ENCODE data around the gene GALNT9. TPM values are rescaled to one million over a fixed set of nuclear protein-coding genes. Genes with fewer than 3 reads are reported as not detected.
A peak's percentile ranks its signal among the peaks of the same experiment; 100 is the strongest.

The GALNT9 gene
- total RNA-seq, 1 experiment from 2014 or later: 0.54 TPM

GRCh38 chr12:132153501-132154340 lies 175.7 kb downstream of the GALNT9 start:
- peaks cover 10% of the 10 kb centered on the region for H3K36me3 Mint-ChIP-seq (ENCODE audit: insufficient read depth, unreplicated experiment)
- no TSS peak for BruUV-seq (replicated peaks)
- CTCF ChIA-PET: interaction anchor here (0.7 to 2.9 kb wide), 12 partner anchors 9 to 485 kb away, joined by 3 to 96 read pairs (median 5); no protein-coding TSS in a partner anchor
- no peak overlapping the region for H3K27ac Mint-ChIP-seq (ENCODE audit: unreplicated experiment)
- DNase-seq: peak; percentile 90
- H3K9me3 Mint-ChIP-seq (ENCODE audit: low read depth, unreplicated experiment): no peaks in the 10 kb centered on the region
- intact Hi-C loops (cut with micrococcal nuclease; ENCODE audit: unreplicated experiment): loop anchor here (2.0 to 5.0 kb wide), 3 partner anchors 65 to 464 kb away; partner anchors contain the start of gene P2RX2
- no peaks in the 10 kb centered on the region for H3K4me1 Mint-ChIP-seq (ENCODE audit: low read depth, unreplicated experiment)
- H3K4me3 Mint-ChIP-seq (ENCODE audit: low read depth, unreplicated experiment): peak overlapping the region; percentile 50
- TF ChIP-seq, protein P1, sequence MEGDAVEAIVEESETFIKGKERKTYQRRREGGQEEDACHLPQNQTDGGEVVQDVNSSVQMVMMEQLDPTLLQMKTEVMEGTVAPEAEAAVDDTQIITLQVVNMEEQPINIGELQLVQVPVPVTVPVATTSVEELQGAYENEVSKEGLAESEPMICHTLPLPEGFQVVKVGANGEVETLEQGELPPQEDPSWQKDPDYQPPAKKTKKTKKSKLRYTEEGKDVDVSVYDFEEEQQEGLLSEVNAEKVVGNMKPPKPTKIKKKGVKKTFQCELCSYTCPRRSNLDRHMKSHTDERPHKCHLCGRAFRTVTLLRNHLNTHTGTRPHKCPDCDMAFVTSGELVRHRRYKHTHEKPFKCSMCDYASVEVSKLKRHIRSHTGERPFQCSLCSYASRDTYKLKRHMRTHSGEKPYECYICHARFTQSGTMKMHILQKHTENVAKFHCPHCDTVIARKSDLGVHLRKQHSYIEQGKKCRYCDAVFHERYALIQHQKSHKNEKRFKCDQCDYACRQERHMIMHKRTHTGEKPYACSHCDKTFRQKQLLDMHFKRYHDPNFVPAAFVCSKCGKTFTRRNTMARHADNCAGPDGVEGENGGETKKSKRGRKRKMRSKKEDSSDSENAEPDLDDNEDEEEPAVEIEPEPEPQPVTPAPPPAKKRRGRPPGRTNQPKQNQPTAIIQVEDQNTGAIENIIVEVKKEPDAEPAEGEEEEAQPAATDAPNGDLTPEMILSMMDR (IDR thresholded peaks at IDR 0.05; ENCODE audit: unreplicated experiment): peak; percentile 91
- no peaks in the 10 kb centered on the region for H3K27me3 Mint-ChIP-seq (ENCODE audit: unreplicated experiment)

DNA sequence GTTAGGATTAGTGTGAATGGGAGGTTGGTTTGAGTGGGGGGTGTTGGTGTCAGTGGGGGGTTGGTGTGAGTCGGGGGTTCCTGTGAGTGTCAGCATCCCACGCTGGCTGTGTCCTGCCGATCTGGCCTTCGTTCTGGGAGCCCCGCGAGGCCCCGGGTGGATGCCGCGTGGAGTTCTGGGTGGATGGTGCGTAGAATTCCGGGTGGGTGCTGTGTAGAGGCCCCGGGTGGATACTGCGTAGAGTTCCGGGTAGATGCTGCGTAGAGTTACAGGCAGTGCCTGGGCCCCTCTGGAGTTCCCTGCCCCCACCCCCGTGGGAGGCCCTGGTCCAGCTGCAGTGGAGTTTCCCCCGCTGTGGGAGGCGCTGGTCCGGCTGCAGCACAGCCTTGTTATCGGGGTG lies 176.4 kb downstream of the GALNT9 start:
- DNase-seq: no peak
- CTCF ChIA-PET: interaction anchor here (1.4 to 2.9 kb wide), 2 partner anchors 66 to 262 kb away, joined by 20 to 96 read pairs; no protein-coding TSS in a partner anchor
- BruUV-seq (replicated peaks): no TSS peak
- Mint-ChIP-seq H3K4me1 (ENCODE audit: low read depth, unreplicated experiment) (no peaks in the 10 kb centered on the region), H3K27ac (ENCODE audit: unreplicated experiment) (no peak overlapping the region), H3K4me3 (ENCODE audit: low read depth, unreplicated experiment) (no peak overlapping the region), H3K9me3 (ENCODE audit: low read depth, unreplicated experiment) (no peaks in the 10 kb centered on the region), H3K36me3 (ENCODE audit: insufficient read depth, unreplicated experiment) (peaks cover 18% of the 10 kb centered on the region), H3K27me3 (ENCODE audit: unreplicated experiment) (no peaks in the 10 kb centered on the region)
- TF ChIP-seq, protein P1 (IDR thresholded peaks at IDR 0.05; ENCODE audit: unreplicated experiment): no peak
- intact Hi-C loops (cut with micrococcal nuclease; ENCODE audit: unreplicated experiment): loop anchor here (5.0 kb wide), 1 partner anchor 464 kb away; the partner anchor contains the start of gene P2RX2

GRCh38 chr12:132152411-132152821 lies 177.0 kb downstream of the GALNT9 start:
- TF ChIP-seq, protein P1 (IDR thresholded peaks at IDR 0.05; ENCODE audit: unreplicated experiment): no peak
- H3K27me3 Mint-ChIP-seq (ENCODE audit: unreplicated experiment): no peaks in the 10 kb centered on the region
- peaks cover 21% of the 10 kb centered on the region for H3K36me3 Mint-ChIP-seq (ENCODE audit: insufficient read depth, unreplicated experiment)
- no peak overlapping the region for H3K4me3 Mint-ChIP-seq (ENCODE audit: low read depth, unreplicated experiment)
- BruUV-seq (replicated peaks): no TSS peak
- CTCF ChIA-PET: interaction anchor here (0.7 to 2.9 kb wide), 2 partner anchors 28 to 263 kb away, joined by 5 to 96 read pairs; no protein-coding TSS in a partner anchor
- intact Hi-C loops (cut with micrococcal nuclease; ENCODE audit: unreplicated experiment): loop anchor here (5.0 kb wide), 1 partner anchor 465 kb away; the partner anchor contains the start of gene P2RX2
- H3K27ac Mint-ChIP-seq (ENCODE audit: unreplicated experiment): no peak overlapping the region
- no peak for DNase-seq
- H3K4me1 Mint-ChIP-seq (ENCODE audit: low read depth, unreplicated experiment): no peaks in the 10 kb centered on the region
- H3K9me3 Mint-ChIP-seq (ENCODE audit: low read depth, unreplicated experiment): no peaks in the 10 kb centered on the region

GRCh38 chr12:132151766-132152410 lies 177.5 kb downstream of the GALNT9 start:
- TF ChIP-seq, protein P1 (IDR thresholded peaks at IDR 0.05; ENCODE audit: unreplicated experiment): no peak
- Mint-ChIP-seq H3K36me3 (ENCODE audit: insufficient read depth, unreplicated experiment) (peaks cover 21% of the 10 kb centered on the region), H3K27ac (ENCODE audit: unreplicated experiment) (no peak overlapping the region), H3K4me1 (ENCODE audit: low read depth, unreplicated experiment) (no peaks in the 10 kb centered on the region), H3K4me3 (ENCODE audit: low read depth, unreplicated experiment) (no peak overlapping the region), H3K9me3 (ENCODE audit: low read depth, unreplicated experiment) (no peaks in the 10 kb centered on the region), H3K27me3 (ENCODE audit: unreplicated experiment) (no peaks in the 10 kb centered on the region)
- DNase-seq: no peak
- intact Hi-C loops (cut with micrococcal nuclease; ENCODE audit: unreplicated experiment): loop anchor here (5.0 kb wide), 1 partner anchor 465 kb away; the partner anchor contains the start of gene P2RX2
- no TSS peak for BruUV-seq (replicated peaks)
- CTCF ChIA-PET: interaction anchor here (0.7 kb wide), 1 partner anchor 28 kb away, joined by 5 read pairs; no protein-coding TSS in a partner anchor

Measured in Calu3 (cell line).